Renal pelvis (tissue), 12 donors: Measurements from ENCODE around the gene COIL. TPM values are rescaled to one million over a fixed set of nuclear protein-coding genes. Genes with fewer than 3 reads are reported as not detected.

Experiments
- DNase-seq: peaks from one replicate; pipeline ENCODE4 v3.0.0-alpha.2; 2013
- long read RNA-seq, 16 experiments: transcript quantifications; one replicate each; lab custom pipeline, GENCODE V29; 2026
- polyA plus RNA-seq, 3 donors: library from polyadenylated mRNA; unstranded; fragments of 120-200 nt; gene quantifications; one replicate each; pipeline ENCODE4 v1.2.1, GENCODE V29; 2013; ENCODE audit not compliant: insufficient read length in 3 of 3

Gene COIL, protein sequence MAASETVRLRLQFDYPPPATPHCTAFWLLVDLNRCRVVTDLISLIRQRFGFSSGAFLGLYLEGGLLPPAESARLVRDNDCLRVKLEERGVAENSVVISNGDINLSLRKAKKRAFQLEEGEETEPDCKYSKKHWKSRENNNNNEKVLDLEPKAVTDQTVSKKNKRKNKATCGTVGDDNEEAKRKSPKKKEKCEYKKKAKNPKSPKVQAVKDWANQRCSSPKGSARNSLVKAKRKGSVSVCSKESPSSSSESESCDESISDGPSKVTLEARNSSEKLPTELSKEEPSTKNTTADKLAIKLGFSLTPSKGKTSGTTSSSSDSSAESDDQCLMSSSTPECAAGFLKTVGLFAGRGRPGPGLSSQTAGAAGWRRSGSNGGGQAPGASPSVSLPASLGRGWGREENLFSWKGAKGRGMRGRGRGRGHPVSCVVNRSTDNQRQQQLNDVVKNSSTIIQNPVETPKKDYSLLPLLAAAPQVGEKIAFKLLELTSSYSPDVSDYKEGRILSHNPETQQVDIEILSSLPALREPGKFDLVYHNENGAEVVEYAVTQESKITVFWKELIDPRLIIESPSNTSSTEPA
- 10 to 100 TPM; 28.4 to 30.3 (median 30.2) TPM for polyA plus RNA-seq
- long read RNA-seq, donor 1, transcript COIL-201 (7 exons, 2,650 nt): major isoform, 7 of 48 reads
- long read RNA-seq, donor 1, partial matches to known transcripts: 41 of 48 reads
- long read RNA-seq, donor 1, other reads (novel, unspliced or antisense): 0 of 48 reads
- long read RNA-seq, donor 2, transcript COIL-201 (7 exons, 2,650 nt): major isoform, 8 of 59 reads
- long read RNA-seq, donor 2, partial matches to known transcripts: 51 of 59 reads
- long read RNA-seq, donor 2, other reads (novel, unspliced or antisense): 0 of 59 reads
- long read RNA-seq, donor 3, partial matches to known transcripts: 235 of 271 reads
- long read RNA-seq, donor 3, other reads (novel, unspliced or antisense): 34 of 271 reads
- long read RNA-seq, donor 4, partial matches to known transcripts: 44 of 48 reads
- long read RNA-seq, donor 4, other reads (novel, unspliced or antisense): 0 of 48 reads
- long read RNA-seq, donor 5, partial matches to known transcripts: 31 of 33 reads
- long read RNA-seq, donor 5, other reads (novel, unspliced or antisense): 0 of 33 reads
- long read RNA-seq, donor 6, partial matches to known transcripts: 56 of 58 reads
- long read RNA-seq, donor 6, other reads (novel, unspliced or antisense): 0 of 58 reads
- long read RNA-seq, donor 7, partial matches to known transcripts: 54 of 58 reads
- long read RNA-seq, donor 7, other reads (novel, unspliced or antisense): 0 of 58 reads
- long read RNA-seq, donor 8, partial matches to known transcripts: 12 of 13 reads
- long read RNA-seq, donor 8, other reads (novel, unspliced or antisense): 0 of 13 reads
- long read RNA-seq, donor 9, partial matches to known transcripts: 61 of 65 reads
- long read RNA-seq, donor 9, other reads (novel, unspliced or antisense): 0 of 65 reads
- long read RNA-seq, donor 10, partial matches to known transcripts: 196 of 220 reads
- long read RNA-seq, donor 10, other reads (novel, unspliced or antisense): 21 of 220 reads
- long read RNA-seq, donor 11, partial matches to known transcripts: 13 of 13 reads
- long read RNA-seq, donor 11, other reads (novel, unspliced or antisense): 0 of 13 reads
- long read RNA-seq, donor 12, transcript COIL-201 (7 exons, 2,650 nt): major isoform, 6 of 342 reads
- long read RNA-seq, donor 12, partial matches to known transcripts: 279 of 342 reads
- long read RNA-seq, donor 12, other reads (novel, unspliced or antisense): 57 of 342 reads
- long read RNA-seq, donor 13, partial matches to known transcripts: 27 of 28 reads
- long read RNA-seq, donor 13, other reads (novel, unspliced or antisense): 0 of 28 reads
- long read RNA-seq, donor 14: 0 reads
- long read RNA-seq, donor 15: 0 reads
- long read RNA-seq, donor 16, partial matches to known transcripts: 78 of 80 reads
- long read RNA-seq, donor 16, other reads (novel, unspliced or antisense): 0 of 80 reads

DNA sequence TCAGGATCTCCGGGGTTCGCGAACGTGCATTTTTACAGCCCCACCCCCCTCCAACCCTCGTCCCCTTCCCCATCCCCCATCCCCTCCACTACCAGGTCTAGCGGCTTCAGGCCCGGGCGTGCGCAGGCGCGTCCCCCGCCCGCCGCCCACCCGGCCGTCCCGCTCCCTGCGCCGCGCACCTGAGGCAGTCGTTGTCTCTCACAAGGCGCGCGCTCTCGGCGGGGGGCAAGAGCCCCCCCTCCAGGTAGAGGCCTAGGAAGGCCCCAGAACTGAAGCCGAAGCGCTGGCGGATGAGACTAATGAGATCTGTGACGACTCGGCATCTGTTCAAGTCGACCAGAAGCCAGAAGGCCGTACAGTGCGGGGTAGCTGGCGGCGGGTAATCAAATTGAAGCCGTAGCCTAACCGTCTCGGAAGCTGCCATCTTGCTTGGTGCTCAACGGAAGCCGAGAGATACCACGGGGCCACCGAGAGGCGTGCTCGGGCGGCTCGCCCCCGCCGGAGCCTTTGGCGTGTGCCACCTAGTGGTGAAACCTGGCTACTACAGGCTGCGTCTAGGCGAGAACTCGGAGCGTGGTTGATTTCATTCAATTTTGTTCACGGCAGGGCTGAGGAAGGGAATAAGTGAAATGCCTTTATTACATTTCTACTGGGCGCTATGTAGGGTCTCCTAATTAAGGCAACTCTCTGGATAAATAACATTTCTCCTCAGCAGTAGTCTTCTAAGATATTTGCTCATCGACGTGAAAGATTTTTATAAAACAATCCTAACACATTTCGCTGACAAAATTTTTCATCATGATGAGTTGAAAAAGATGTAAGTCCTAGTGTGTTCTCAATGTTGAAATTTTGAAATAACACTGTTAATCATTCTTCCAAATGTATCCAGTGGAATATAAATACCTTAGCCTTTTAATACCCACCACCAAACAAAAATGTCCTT, at the start of gene COIL:
Gene COIL (minus strand): TSS at position 455 of the 943 bp plus-strand sequence. CDS start 31 bp downstream, at position 424.
- peak; percentile 92 for DNase-seq

DNA sequence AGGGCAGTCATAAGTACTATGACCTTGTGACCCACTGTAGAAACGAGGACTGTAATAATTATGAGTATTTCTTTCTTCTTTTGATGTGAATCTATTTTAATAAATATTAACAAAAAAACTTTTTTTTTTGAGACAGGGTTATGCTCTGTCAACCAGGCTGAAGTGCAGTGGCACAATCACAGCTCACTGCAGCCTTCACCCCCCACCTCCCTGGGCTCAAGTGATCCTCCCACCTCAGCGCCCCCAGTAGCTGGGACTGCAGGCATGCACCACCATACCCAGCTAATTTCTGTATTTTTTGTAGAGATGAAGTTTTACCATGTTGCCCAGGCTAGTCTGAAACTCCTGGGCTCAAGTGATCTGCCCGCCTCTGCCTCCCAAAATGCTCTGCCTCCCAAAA, 49.6 kb upstream of the COIL start:
- DNase-seq: no peak

DNA sequence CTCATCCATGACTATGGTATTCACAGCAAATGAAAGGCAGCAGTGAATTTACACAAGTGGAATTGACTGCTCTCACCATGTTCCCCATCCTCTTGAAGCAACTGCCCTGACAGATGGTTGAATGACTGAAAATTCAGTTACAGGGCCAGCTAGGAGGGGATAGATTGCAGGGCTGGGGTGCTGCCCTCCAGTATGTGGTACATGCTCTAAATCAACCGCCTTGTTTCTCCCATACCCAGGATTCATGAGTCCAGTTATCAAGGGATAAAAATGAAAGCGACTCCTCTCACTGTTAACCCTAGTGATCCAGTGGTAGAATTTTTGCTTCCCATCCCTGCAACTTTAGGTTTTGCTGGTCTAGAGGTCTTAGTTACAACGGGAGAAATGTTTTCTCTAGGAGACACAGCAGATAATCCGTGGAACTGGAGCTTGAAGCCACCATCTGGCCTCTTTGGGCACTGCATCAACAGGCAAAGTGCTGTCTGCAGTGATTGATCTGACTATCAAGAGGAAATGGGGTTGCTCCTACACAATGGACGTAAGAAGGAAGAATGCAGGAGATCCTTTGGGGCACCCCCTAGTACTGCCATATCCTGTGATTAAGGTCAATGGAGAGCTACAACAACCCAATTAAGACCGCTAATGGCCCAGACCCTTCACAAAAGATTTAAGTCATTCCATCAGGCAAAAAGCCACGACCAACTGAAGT, 49.0 kb upstream of the COIL start:
- no peak for DNase-seq

DNA sequence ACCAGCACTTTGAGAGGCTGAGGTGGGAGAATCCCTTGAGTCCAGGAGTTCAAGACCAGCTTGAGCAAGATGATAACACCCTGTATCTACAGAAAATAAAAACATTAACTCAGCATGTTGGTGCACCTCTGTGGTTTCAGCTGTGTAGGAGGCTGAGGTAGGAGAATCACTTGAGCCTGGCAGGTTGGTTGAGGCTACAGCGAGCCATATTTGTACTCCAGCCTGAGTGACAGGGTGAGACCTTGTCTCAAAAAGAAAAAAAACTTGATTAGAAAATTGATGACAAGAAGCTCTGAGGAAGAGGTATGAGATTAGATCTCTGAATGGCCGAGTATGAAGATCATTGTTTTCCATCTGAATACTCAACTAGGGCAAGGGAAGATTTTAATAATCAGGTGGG, 48.1 kb upstream of the COIL start:
- no peak for DNase-seq

DNA sequence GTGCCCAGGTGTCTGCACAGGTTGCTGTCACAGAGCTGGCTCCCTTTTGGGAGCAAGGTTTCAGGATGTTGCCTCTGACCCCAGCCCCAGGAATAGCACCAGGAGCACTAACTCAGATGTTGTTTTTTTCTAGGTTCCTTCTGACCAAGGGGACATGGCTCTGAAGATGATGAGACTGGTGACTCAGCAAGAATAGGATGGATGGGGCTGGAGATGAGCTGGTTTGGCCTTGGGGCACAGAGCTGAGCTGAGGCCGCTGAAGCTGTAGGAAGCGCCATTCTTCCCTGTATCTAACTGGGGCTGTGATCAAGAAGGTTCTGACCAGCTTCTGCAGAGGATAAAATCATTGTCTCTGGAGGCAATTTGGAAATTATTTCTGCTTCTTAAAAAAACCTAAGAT, 45.2 kb upstream of the COIL start:
- DNase-seq: no peak

DNA sequence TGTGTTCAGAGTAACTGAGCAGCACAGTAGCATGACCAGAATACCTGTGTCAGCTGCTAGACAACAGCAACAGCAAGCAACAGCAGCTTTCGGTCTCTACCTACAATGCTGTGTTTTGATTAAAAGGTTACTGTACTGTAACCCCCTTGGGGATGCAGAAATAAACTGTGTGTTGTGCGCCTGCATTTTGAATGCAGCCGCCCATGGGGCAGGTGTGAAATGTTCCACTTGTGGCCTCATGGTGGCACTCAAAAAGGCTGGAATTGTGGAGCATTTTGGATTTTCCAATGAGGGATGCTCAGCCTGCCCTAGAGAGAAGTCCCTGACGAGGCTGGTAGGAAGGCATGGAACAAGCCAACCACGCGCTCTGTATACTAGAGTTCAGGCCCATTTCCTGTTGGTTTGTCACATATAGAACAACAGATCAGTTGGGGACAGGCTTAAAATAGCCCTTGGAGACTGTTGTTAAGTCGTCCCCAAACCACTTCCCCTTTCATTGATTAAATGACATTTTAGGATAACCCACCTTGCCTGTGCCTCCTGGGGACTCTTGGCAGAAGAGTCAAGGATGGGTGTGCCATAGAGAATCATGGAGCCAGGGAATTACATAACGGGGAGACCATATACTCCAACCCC, 44.2 kb upstream of the COIL start:
- DNase-seq: no peak

DNA sequence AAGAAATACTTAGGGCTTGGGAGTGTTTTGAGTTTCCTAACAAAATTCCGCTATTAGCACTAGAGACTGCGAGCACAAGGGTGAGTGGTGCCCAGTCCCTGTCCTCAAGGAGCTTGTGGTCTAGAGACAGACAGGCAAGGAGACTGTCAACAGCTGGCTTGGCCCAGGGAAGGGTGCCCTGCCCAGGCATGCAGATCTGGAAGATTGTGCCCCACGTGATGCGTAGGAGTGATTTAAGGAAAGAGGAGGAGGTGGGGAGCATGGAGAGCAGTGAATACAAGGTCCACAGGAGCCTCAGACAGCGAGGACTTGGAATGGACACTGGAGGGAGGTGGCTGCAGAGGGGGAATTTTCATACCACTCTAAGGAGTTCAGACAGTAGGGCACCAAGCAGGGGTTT, 42.1 kb upstream of the COIL start:
- no peak for DNase-seq

DNA sequence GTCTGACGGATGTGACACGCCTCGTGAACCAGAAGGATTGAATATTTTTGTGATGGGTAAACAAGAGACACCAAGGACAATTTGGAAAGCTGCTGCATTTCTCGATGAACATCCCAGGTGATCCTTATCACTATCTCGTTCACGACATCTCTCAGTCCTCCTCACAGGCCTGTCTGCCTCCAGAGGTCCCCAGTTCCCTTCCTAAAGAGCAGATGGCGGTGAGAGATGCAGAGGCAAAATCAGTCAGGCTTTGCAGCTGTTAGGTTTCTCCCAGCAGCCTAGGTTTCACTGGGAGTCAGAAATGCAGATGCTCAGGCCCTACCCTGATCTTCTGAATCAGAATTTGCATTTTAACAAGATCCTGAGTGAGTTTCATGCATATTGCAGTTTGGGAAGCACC, 40.7 kb upstream of the COIL start:
- no peak for DNase-seq

DNA sequence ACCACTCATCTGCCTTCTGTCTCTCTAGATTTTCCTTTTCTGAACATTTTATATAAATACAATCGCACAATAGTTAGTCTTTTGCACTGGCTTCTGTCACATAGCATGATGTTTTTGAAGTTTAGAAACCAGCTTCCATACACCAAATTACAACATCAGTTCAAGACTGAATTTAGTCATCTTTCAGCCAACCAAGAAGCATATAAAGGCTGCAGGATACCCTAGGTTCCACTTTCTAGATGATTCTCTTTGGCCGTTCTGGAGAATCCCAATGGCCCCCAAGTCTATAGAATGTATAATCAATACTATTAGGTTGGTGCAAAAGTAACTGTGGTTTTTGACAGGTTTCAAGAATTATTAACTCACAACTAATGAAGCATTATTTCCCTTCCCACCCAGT, 36.5 kb upstream of the COIL start:
- DNase-seq: no peak

DNA sequence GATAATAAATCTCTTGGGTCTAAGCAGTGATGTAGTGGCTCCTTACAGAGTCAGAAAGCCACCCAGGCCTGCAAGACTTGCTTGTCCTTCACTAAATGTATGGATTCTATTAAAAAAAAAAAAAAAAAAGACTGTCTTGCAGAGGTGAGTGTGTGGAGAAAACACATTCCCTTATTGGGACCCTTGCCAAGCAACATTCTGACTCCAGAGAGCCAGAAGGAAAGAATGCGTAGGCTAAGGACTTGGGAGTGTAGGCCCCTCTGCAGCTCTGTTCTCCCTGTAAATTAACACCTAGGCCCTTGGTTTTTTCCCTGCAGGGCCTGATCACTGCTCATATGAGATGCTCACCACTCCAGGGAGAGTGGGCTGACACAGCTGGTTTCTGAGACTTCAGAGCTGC, 34.9 kb upstream of the COIL start:
- no peak for DNase-seq

DNA sequence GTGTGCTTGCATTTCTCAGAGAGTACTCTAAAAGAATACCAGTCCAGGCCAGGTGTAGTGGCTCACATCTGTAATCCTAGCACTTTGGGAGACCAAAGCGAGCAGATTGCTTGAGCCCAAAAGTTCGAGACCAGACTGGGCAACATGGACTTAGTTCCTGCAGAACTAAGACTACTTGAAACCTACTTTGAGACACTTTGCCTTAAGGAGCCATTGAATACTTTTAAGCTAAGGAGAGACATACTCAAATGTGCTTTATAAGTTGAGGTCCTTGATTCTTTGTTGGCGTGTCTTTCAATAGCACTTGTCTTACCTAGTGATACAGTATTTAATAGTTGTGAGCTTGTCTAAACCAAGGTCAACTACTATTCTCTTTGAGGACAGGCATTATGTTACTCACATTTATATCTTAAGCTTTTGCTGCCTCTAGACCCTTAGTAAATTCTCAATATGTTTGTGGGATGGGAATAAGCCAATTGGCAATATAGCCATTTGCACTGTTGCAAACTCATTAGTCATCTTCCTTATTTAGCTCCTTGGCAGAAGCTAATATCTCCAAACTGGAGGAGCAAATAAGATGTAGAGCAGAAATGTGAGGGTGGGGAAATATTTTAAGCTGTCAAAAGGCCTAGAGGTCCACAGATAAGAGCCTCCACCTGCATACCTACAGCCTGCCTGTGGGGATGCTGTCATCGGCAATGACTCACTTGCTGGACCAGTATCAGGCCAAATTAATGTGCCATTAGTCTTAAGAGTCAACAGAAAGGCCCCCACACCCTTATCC, 33.4 kb upstream of the COIL start:
- DNase-seq: no peak

DNA sequence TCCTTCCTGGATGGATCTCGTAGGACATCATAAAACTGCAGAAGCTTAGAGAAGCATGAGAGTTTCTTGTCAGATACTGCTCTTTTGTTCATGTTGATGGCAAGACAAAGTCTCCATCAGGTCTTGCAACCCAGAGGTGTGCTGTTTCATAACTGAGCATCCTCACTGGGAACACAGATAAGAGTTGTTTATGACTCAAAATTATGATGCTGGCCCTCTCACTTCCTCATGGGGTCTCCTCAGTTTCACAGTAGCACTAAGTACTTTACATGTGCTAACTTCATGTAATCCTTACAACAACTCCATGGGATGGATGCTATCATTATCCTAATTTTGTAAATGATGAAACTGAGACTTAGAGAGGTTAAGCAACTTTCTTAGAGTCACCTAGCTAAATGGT, 31.5 kb upstream of the COIL start:
- no peak for DNase-seq

DNA sequence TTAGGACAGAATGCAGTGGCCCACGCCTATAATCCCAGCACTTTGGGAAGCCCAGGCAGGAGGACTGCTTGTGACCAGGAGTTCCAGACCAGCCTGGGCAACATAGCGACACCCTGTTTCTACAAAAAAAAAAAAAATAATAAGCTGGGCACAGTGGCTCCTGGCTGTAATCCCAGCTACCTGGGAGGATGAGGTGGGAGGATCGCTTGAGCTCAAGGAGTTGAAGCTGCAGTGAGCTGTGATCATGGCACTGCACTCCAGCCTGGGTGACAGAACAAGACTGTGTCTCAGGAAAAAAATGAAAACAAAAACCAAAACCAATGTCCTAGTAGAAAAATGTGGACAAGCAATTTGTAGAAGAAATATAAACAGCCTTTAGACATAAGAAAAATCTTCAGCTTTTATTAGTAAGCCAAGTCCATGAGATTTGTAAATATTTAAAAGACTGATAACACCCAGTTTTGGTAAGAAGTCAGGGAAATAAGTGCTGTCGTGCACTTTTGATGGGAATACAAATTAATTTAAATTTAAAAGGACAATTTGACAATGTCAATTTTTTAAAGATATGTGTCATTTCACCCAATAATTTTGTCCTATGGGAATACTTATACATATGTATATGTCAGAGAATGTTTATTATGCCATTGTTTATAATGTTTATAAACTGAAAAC, 28.2 kb upstream of the COIL start:
- no peak for DNase-seq

DNA sequence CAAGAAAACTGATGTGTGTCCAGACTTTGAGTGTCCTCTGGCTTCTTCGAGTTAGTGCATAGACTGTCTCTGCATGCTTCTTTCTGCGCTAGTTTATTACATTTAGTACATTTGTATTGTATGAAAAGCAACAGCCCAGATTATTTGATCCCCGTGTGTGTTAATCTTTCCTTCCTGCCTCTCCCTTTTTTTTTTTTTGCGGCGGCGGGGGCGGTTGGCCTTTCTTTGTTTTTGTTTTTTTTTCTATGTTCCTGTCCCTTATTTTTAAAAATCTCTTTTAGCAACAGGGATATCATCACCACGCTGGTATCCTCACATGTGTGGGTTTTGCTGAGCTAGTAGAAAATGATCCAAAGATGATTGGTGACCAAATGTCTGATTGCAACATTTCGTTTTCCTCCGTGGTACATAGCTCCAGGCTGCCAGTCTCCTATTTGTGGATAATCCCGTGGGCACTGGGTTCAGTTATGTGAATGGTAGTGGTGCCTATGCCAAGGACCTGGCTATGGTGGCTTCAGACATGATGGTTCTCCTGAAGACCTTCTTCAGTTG, 26.5 kb upstream of the COIL start:
- no peak for DNase-seq

DNA sequence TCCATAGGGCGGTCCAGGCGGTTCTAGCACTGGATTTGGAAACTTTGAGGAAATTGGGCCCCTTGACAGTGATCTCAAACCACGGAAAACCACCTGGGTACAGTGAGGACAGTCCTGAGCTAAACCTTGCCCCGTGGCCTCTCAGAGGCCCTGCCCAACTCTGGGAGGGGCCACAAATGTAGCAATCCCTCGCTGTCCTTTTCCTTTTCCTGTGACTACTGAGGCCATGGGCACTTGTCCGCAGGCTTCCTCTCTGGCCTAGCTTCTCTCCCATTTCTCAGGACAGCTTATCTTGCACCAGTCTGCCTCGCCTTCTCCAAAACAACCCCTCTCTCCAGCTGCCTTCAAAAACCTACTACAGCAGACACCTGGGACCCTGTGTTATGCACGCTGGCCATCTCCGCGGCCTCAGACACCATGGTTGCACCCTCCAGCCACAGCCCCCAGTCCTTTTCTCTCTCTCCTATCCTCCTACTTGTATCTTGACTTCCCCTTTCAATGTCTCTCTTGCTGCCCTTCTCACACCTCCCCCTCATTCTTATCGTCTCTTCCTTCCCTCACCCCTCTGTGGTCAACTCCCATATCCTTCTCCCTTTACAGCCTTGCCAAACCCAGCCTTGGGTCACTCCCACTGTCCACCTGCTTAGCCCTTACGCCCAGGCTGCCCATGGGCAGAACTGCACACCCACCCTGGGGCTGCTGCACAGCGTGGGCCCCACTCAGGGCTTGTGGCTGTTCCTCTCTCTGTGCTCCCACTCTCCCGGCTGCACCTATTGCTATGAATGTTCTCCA, 24.7 kb upstream of the COIL start:
- no peak for DNase-seq

DNA sequence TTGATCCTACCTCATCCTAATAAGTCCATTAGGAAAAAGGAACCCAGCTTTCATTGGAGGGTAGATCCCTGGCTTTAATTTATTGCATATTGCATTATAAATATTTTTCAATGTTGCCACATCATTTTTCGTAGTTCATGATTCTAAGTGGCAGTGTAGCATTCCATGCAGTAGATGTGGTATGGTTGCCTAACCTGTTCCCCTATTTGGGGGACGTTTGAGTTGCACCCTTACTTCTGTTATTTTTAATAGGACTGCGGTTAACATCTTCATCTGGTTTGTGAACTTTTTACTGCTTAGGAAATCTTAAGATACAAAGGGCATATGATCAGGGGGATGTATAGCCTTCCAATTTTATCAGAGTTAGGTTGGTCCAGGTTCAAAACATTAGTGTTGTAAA, 22.5 kb upstream of the COIL start:
- no peak for DNase-seq
